Right kidney (tissue), 1 donor: Measurements from ENCODE around the gene MYO16.

Experiments used
- DNase-seq: peaks from one replicate; pipeline ENCODE4 v3.0.0-alpha.2; 2016

Gene MYO16

GRCh38 chr13:109154546-109154945, 525.1 kb downstream of the MYO16 start:
- DNase-seq = no peak

- no peak for DNase-seq
Measured at GRCh38 chr13:109154966-109155761, 525.8 kb downstream of the MYO16 start.

GRCh38 chr13:109156181-109156935, 526.9 kb downstream of the MYO16 start:
- DNase-seq = no peak

GRCh38 chr13:109157275-109157674, 527.9 kb downstream of the MYO16 start:
- DNase-seq = no peak

GRCh38 chr13:109158383-109158782, 529.0 kb downstream of the MYO16 start:
- DNase-seq = no peak

GRCh38 chr13:109159650-109160309, 530.4 kb downstream of the MYO16 start:
- no peak for DNase-seq

- no peak for DNase-seq
Measured at GRCh38 chr13:109160357-109160756, 530.9 kb downstream of the MYO16 start.

GRCh38 chr13:109160887-109161669, 531.7 kb downstream of the MYO16 start:
- DNase-seq = no peak

GRCh38 chr13:109162248-109163036, 533.0 kb downstream of the MYO16 start:
- no peak for DNase-seq

- DNase-seq = no peak
Measured at GRCh38 chr13:109163037-109163379, 533.6 kb downstream of the MYO16 start.

- DNase-seq = no peak
Measured at GRCh38 chr13:109165417-109165904, 536.0 kb downstream of the MYO16 start.

GRCh38 chr13:109166804-109167203, 537.4 kb downstream of the MYO16 start:
- DNase-seq = no peak

GRCh38 chr13:109172136-109172535, 542.7 kb downstream of the MYO16 start:
- no peak for DNase-seq

- no peak for DNase-seq
Measured at GRCh38 chr13:109175666-109176065, 546.3 kb downstream of the MYO16 start.

- DNase-seq = no peak
Measured at GRCh38 chr13:109180905-109181425, 551.6 kb downstream of the MYO16 start.

GRCh38 chr13:109182777-109183465, 553.5 kb downstream of the MYO16 start:
- no peak for DNase-seq

GRCh38 chr13:109191413-109191812, 562.0 kb downstream of the MYO16 start:
- no peak for DNase-seq

- DNase-seq = no peak
Measured at GRCh38 chr13:109192306-109192705, 562.9 kb downstream of the MYO16 start.

- no peak for DNase-seq
Measured at GRCh38 chr13:109196948-109197347, 567.5 kb downstream of the MYO16 start.

- no peak for DNase-seq
Measured at GRCh38 chr13:109198585-109198984, 569.2 kb downstream of the MYO16 start.

- DNase-seq = no peak
Measured at GRCh38 chr13:109199280-109199679, 569.9 kb downstream of the MYO16 start.
